Liver (tissue), 9 donors: Measurements from ENCODE around the gene GLOD4. TPM values are rescaled to one million over a fixed set of nuclear protein-coding genes. Genes with fewer than 3 reads are reported as not detected.

Experiments used
- DNase-seq: peaks from one replicate; pipeline ENCODE4 v3.0.0-alpha.2; 2017; ENCODE audit warnings: low spot score
- H3K27ac ChIP-seq, 2 donors: one replicate each; pipeline ENCODE4 v1.7.0; 2013; ENCODE audit warnings: inconsistent platforms in 2 of 2, low read length in 2 of 2, control low read depth in 1 of 2, low read depth in 1 of 2, mild to moderate bottlenecking in 1 of 2
- H3K27me3 ChIP-seq, 4 donors: one replicate each; pipeline versions ENCODE4 v1.6.1 to v1.7.0; 2013; ENCODE audit warnings: low read length in 3 of 4, inconsistent platforms in 1 of 4, mild to moderate bottlenecking in 1 of 4, moderate library complexity in 1 of 4; ENCODE audit not compliant: control insufficient read depth in 4 of 4, insufficient read depth in 4 of 4
- H3K36me3 ChIP-seq, 4 donors: one replicate each; pipeline versions ENCODE4 v1.6.1 to v1.7.0; 2013; ENCODE audit warnings: low read length in 3 of 4, mild to moderate bottlenecking in 3 of 4, low read depth in 1 of 4, moderate library complexity in 1 of 4; ENCODE audit not compliant: control insufficient read depth in 4 of 4, insufficient read depth in 3 of 4
- H3K4me1 ChIP-seq, 4 donors: one replicate each; pipeline versions ENCODE4 v1.6.1 to v1.7.0; 2013; ENCODE audit warnings: low read length in 3 of 4, mild to moderate bottlenecking in 3 of 4, moderate library complexity in 1 of 4; ENCODE audit not compliant: control insufficient read depth in 4 of 4, insufficient read depth in 4 of 4
- H3K4me3 ChIP-seq, 3 donors: one replicate each; pipeline versions ENCODE4 v1.6.1 to v1.7.0; 2013; ENCODE audit warnings: low read length in 3 of 3, control low read depth in 1 of 3, low read depth in 1 of 3, mild to moderate bottlenecking in 1 of 3
- H3K9ac ChIP-seq, 2 donors: one replicate each; pipeline ENCODE4 v1.7.0; 2013; ENCODE audit warnings: low read length in 2 of 2, mild to moderate bottlenecking in 2 of 2, moderate library complexity in 2 of 2, control low read depth in 1 of 2, low read depth in 1 of 2
- H3K9me3 ChIP-seq, 4 donors: one replicate each; pipeline versions ENCODE4 v1.6.1 to v1.7.0; 2013; ENCODE audit warnings: low read length in 3 of 4; ENCODE audit not compliant: control insufficient read depth in 4 of 4
- ATF3 ChIP-seq: IDR thresholded peaks from 2 replicates; pipeline ENCODE4 v1.6.1; 2016; ENCODE audit warnings: antibody characterized with exemption
- CTCF ChIP-seq: fragments of 150-350 bp; IDR thresholded peaks from 2 replicates; pipeline ENCODE4 v1.5.1; 2017; ENCODE audit warnings: improper control_type of control experiment, low read depth, low read length; ENCODE audit not compliant: missing input control
- EGR1 ChIP-seq, 2 donors: IDR thresholded peaks; 2 replicates each; pipeline ENCODE4 v1.6.1; 2016 to 2018; ENCODE audit warnings: antibody characterized with exemption in 2 of 2, low read depth in 2 of 2
- FOXA1 ChIP-seq: IDR thresholded peaks from 2 replicates; pipeline ENCODE4 v1.6.1; 2016; ENCODE audit warnings: antibody characterized with exemption
- FOXA2 ChIP-seq: IDR thresholded peaks from 2 replicates; pipeline ENCODE4 v1.6.1; 2016; ENCODE audit warnings: antibody characterized with exemption
- GABPA ChIP-seq, 2 donors: IDR thresholded peaks in 1 of 2; conservative IDR thresholded peaks in 1 of 2; 2 replicates each; pipeline ENCODE4 v1.6.1; 2016; ENCODE audit warnings: antibody characterized with exemption in 2 of 2, mild to moderate bottlenecking in 1 of 2, moderate library complexity in 1 of 2
- HNF4A ChIP-seq, 2 donors: conservative IDR thresholded peaks; 2 replicates each; pipeline ENCODE4 v1.6.1; 2016; ENCODE audit warnings: antibody characterized with exemption in 2 of 2, mild to moderate bottlenecking in 2 of 2
- HNF4G ChIP-seq: IDR thresholded peaks from 2 replicates; pipeline ENCODE4 v1.6.1; 2016; ENCODE audit warnings: antibody characterized with exemption
- MAX ChIP-seq: IDR thresholded peaks from 2 replicates; pipeline ENCODE4 v1.6.1; 2016; ENCODE audit warnings: antibody characterized with exemption
- NR2F2 ChIP-seq: IDR thresholded peaks from 2 replicates; pipeline ENCODE4 v1.6.1; 2016; ENCODE audit warnings: antibody characterized with exemption
- RAD21 ChIP-seq, 2 donors: IDR thresholded peaks; 2 replicates each; pipeline ENCODE4 v1.6.1; 2016; ENCODE audit warnings: antibody characterized with exemption in 2 of 2, mild to moderate bottlenecking in 2 of 2
- REST ChIP-seq: IDR thresholded peaks from 2 replicates; pipeline ENCODE4 v1.6.1; 2016; ENCODE audit warnings: antibody characterized with exemption, mild to moderate bottlenecking
- RXRA ChIP-seq, 2 donors: IDR thresholded peaks; 2 replicates each; pipeline ENCODE4 v1.6.1; 2017 to 2018; ENCODE audit warnings: antibody characterized with exemption in 2 of 2, mild to moderate bottlenecking in 1 of 2
- SP1 ChIP-seq: IDR thresholded peaks from 2 replicates; pipeline ENCODE4 v1.6.1; 2018; ENCODE audit warnings: antibody characterized with exemption, mild to moderate bottlenecking
- TAF1 ChIP-seq: conservative IDR thresholded peaks from 2 replicates; pipeline ENCODE4 v1.6.1; 2016; ENCODE audit warnings: antibody characterized with exemption, mild to moderate bottlenecking
- YY1 ChIP-seq: IDR thresholded peaks from 2 replicates; pipeline ENCODE4 v1.6.1; 2016; ENCODE audit warnings: antibody characterized with exemption, mild to moderate bottlenecking
- ZBTB33 ChIP-seq: IDR thresholded peaks from 2 replicates; pipeline ENCODE4 v1.6.1; 2016; ENCODE audit warnings: antibody characterized with exemption
- WGBS: extraction: QIAGEN DNeasy Blood & Tissue Kit; methylation state at CpG from one replicate; pipeline ENCODE4 v1.1.7; 2013; 5-methylcytosine and 5-hydroxymethylcytosine counted together
- polyA plus RNA-seq, 2 donors: library from polyadenylated mRNA; stranded (reverse) in 1 of 2; unstranded in 1 of 2; fragments of 200-250 nt in 1 of 2; fragments of >200 nt in 1 of 2; fragmentation: Nextera tagmentation in 1 of 2; extraction: Ambion mirVana in 1 of 2; gene quantifications; one replicate each; pipeline versions ENCODE4 v1.2.1 to v1.2.3, GENCODE V29; 2013 to 2015
- total RNA-seq, 2 donors: library from RNA; depleted of rRNA; stranded (reverse); fragments of >200 nt; gene quantifications; one replicate each; pipeline ENCODE4 v1.2.3, GENCODE V29; 2014
- donor health status: healthy.
- donor health status: healthy.
- donor health status: healthy.
- donor health status: healthy.
- donor health status: healthy.

The GLOD4 gene
- total and polyA plus RNA-seq, 4 donors, result 26.1 to 50.5 (median 39.0) TPM

- no peaks in the 10 kb centered on the region for H3K27me3 ChIP-seq
- DNase-seq, result no peak
- H3K4me1 ChIP-seq, result peaks cover 2 to 9% (median 6%) of the 10 kb centered on the region in 4 donors
- H3K27ac ChIP-seq, result no peak overlapping the region
- WGBS, result 94% methylated on average over 9 of the region's 9 CpGs
- no peak for TF ChIP-seq MAX
- no peak for TF ChIP-seq RAD21 (IDR thresholded peaks at IDR 0.05)
- no peak for TF ChIP-seq HNF4G
- TF ChIP-seq FOXA1, result no peak
- no peak for TF ChIP-seq RXRA (IDR thresholded peaks at IDR 0.05)
- no peak overlapping the region for H3K9ac ChIP-seq
- H3K4me3 ChIP-seq, result no peak overlapping the region
- H3K36me3 ChIP-seq, result peaks cover 3 to 40% (median 21%) of the 10 kb centered on the region in 4 donors
- H3K9me3 ChIP-seq, result no peaks in the 10 kb centered on the region
Observed at GRCh38 chr17:746181-746580, 35.9 kb downstream of the GLOD4 start.

- DNase-seq, result no peak
- no peaks in the 10 kb centered on the region for H3K9me3 ChIP-seq
- no peaks in the 10 kb centered on the region for H3K27me3 ChIP-seq
- H3K9ac ChIP-seq, result no peak overlapping the region
- no peak for TF ChIP-seq TAF1
- no peak for TF ChIP-seq EGR1 (IDR thresholded peaks at IDR 0.05; ENCODE audit: low read depth in 2 of 2)
- TF ChIP-seq RXRA (IDR thresholded peaks at IDR 0.05), result no peak
- no peak for TF ChIP-seq RAD21 (IDR thresholded peaks at IDR 0.05)
- TF ChIP-seq FOXA1, result no peak
- no peak for TF ChIP-seq YY1
- no peak overlapping the region for H3K27ac ChIP-seq
- H3K36me3 ChIP-seq, result peaks cover 3 to 43% (median 21%) of the 10 kb centered on the region in 4 donors
- no peak overlapping the region for H3K4me3 ChIP-seq
- H3K4me1 ChIP-seq, result peaks cover 0 to under 1% (median 0%) of the 10 kb centered on the region in 4 donors
- WGBS, result 96% methylated on average over 11 of the region's 11 CpGs
Observed at GRCh38 chr17:745406-745805, 36.7 kb downstream of the GLOD4 start.

- Histone ChIP-seq H3K36me3 (peaks cover 3 to 45% (median 21%) of the 10 kb centered on the region in 4 donors), H3K27ac (no peak overlapping the region)
Observed at GRCh38 chr17:744937-745336, 37.1 kb downstream of the GLOD4 start.

GRCh38 chr17:743139-743538 lies 38.9 kb downstream of the GLOD4 start:
- WGBS, result 99% methylated on average over 4 of the region's 4 CpGs
- no peak for DNase-seq
- Histone ChIP-seq H3K9ac (no peak overlapping the region), H3K36me3 (peaks cover 3 to 45% (median 21%) of the 10 kb centered on the region in 4 donors), H3K9me3 (no peaks in the 10 kb centered on the region), H3K27me3 (no peaks in the 10 kb centered on the region), H3K27ac (no peak overlapping the region), H3K4me1 (no peaks in the 10 kb centered on the region), H3K4me3 (no peak overlapping the region)
- TF ChIP-seq SP1 (no peak), ZBTB33 (no peak), RAD21 (IDR thresholded peaks at IDR 0.05) (no peak), ATF3 (no peak), HNF4A (conservative IDR thresholded peaks at IDR 0.05) (no peak), GABPA (IDR thresholded peaks at IDR 0.05 in 1 of 2, conservative IDR thresholded peaks at IDR 0.05 in 1 of 2) (no peak), NR2F2 (no peak), REST (no peak), RXRA (IDR thresholded peaks at IDR 0.05) (no peak), FOXA1 (no peak), HNF4G (no peak), CTCF (no peak), FOXA2 (no peak)

More at GRCh38 chr17:744937-745336, 37.1 kb downstream of the GLOD4 start:
- DNase-seq, result no peak
- no peak overlapping the region for H3K4me3 ChIP-seq
- no peaks in the 10 kb centered on the region for H3K4me1 ChIP-seq
- H3K27me3 ChIP-seq, result no peaks in the 10 kb centered on the region
- TF ChIP-seq RAD21 (IDR thresholded peaks at IDR 0.05), result no peak
- no peak overlapping the region for H3K9ac ChIP-seq
- no peaks in the 10 kb centered on the region for H3K9me3 ChIP-seq
- WGBS, result 74% methylated on average over 9 of the region's 9 CpGs
